HepG2 (cell line): ENCODE data around the gene ZNF26. TPM values are rescaled to one million over a fixed set of nuclear protein-coding genes. Genes with fewer than 3 reads are reported as not detected.

ENCODE experiments used
- ATF7 ChIP-seq, 2 experiments: fragments of 450-650 bp in 1 of 2; sonication (generic) in 1 of 2; formaldehyde crosslinking in 1 of 2; IDR thresholded peaks; 2 replicates each; pipeline versions ENCODE4 v1.4.0 to v1.6.1; 2016 to 2020; ENCODE audit warnings: antibody characterized with exemption in 1 of 2, mild to moderate bottlenecking in 1 of 2, missing genetic modification reagents in 1 of 2
- CAMTA2 ChIP-seq: sonication (generic); formaldehyde crosslinking; IDR thresholded peaks from 2 replicates; pipeline ENCODE4 v1.4.0; 2020; ENCODE audit warnings: mild to moderate bottlenecking, missing genetic modification reagents, borderline replicate concordance
- FOXK2 ChIP-seq: fragments of 450-650 bp; IDR thresholded peaks from 2 replicates; pipeline ENCODE4 v1.6.1; 2016
- GATAD2A ChIP-seq: IDR thresholded peaks from 2 replicates; pipeline ENCODE4 v1.6.1; 2016
- KDM4B ChIP-seq: sonication (generic); formaldehyde crosslinking; IDR thresholded peaks from 2 replicates; pipeline ENCODE4 v1.4.0; 2020; ENCODE audit warnings: missing genetic modification reagents
- KLF6 ChIP-seq: IDR thresholded peaks from 2 replicates; pipeline ENCODE4 v1.8.0; 2016; ENCODE audit warnings: missing biosample characterization, missing genetic modification reagents
- MXD4 ChIP-seq: IDR thresholded peaks from 2 replicates; pipeline ENCODE4 v1.6.1; 2016; ENCODE audit warnings: mild to moderate bottlenecking, missing biosample characterization, missing genetic modification reagents
- PHF8 ChIP-seq: sonication (generic); formaldehyde crosslinking; IDR thresholded peaks from 2 replicates; pipeline ENCODE4 v1.5.0; 2020; ENCODE audit warnings: missing genetic modification reagents
- POLR2G ChIP-seq: fragments of 200-400 bp; formaldehyde crosslinking; IDR thresholded peaks from 2 replicates; pipeline ENCODE4 v1.6.1; 2018; ENCODE audit warnings: mild to moderate bottlenecking, low read depth, low read length, moderate library complexity
- TAF1 ChIP-seq: sonication (generic); formaldehyde crosslinking; IDR thresholded peaks from 2 replicates; pipeline ENCODE4 v1.4.0; 2020; ENCODE audit warnings: missing genetic modification reagents
- THAP11 ChIP-seq: IDR thresholded peaks from 2 replicates; pipeline ENCODE4 v1.6.1; 2016; ENCODE audit warnings: missing biosample characterization, missing genetic modification reagents
- WIZ ChIP-seq: sonication (generic); formaldehyde crosslinking; IDR thresholded peaks from 2 replicates; pipeline ENCODE4 v1.5.1; 2020; ENCODE audit warnings: mild to moderate bottlenecking, missing genetic modification reagents
- ZFP1 ChIP-seq: IDR thresholded peaks from 2 replicates; pipeline ENCODE4 v1.6.1; 2016
- ZFP36L2 ChIP-seq: sonication (generic); formaldehyde crosslinking; IDR thresholded peaks from 2 replicates; pipeline ENCODE4 v1.4.0; 2020; ENCODE audit warnings: missing genetic modification reagents
- ZKSCAN5 ChIP-seq: sonication (generic); formaldehyde crosslinking; IDR thresholded peaks from 2 replicates; pipeline ENCODE4 v1.5.1; 2020; ENCODE audit warnings: mild to moderate bottlenecking, missing genetic modification reagents
- ZNF234 ChIP-seq: sonication (generic); formaldehyde crosslinking; conservative IDR thresholded peaks from 2 replicates; pipeline ENCODE4 v1.5.1; 2020; ENCODE audit warnings: mild to moderate bottlenecking, missing genetic modification reagents
- ZNF274 ChIP-seq: sonication (generic); formaldehyde crosslinking; IDR thresholded peaks from 2 replicates; pipeline ENCODE4 v1.5.1; 2020; ENCODE audit warnings: mild to moderate bottlenecking, missing genetic modification reagents
- ZNF484 ChIP-seq: sonication (generic); formaldehyde crosslinking; IDR thresholded peaks from 2 replicates; pipeline ENCODE4 v1.5.1; 2020; ENCODE audit warnings: mild to moderate bottlenecking, low read depth, missing genetic modification reagents, borderline replicate concordance
- ZNF570 ChIP-seq: sonication (generic); formaldehyde crosslinking; IDR thresholded peaks from 2 replicates; pipeline ENCODE4 v1.4.0; 2020; ENCODE audit warnings: mild to moderate bottlenecking, missing genetic modification reagents, borderline replicate concordance
- ZNF790 ChIP-seq: sonication (generic); formaldehyde crosslinking; IDR thresholded peaks from 2 replicates; pipeline ENCODE4 v1.8.0; 2022; ENCODE audit warnings: missing genetic modification reagents, mild to moderate bottlenecking, borderline replicate concordance
- polyA plus RNA-seq, 8 experiments: library from polyadenylated mRNA; depleted of rRNA in 3 of 8; stranded (reverse) in 7 of 8; unstranded in 1 of 8; fragments of >200 nt; fragmentation: Illumina TruSeq in 4 of 8; extraction: Trizol in 4 of 8; gene quantifications; 2 replicates each; pipeline versions ENCODE4 v1.2.1 to v1.2.3, GENCODE V29; 2011 to 2016; ENCODE audit warnings: low read depth in 4 of 8, missing spikeins in 1 of 8, mixed read lengths in 1 of 8; ENCODE audit not compliant: insufficient read depth in 1 of 8
- total RNA-seq, 5 experiments: library from RNA; depleted of rRNA; stranded (reverse); fragments of >200 nt; fragmentation: Illumina TruSeq; extraction: Trizol; gene quantifications; 2 replicates each; pipeline ENCODE4 v1.2.3, GENCODE V29; 2016; ENCODE audit warnings: low read depth in 1 of 5
- TF ChIP-seq, protein P1 (sequence below): sonication (generic); formaldehyde crosslinking; IDR thresholded peaks from 2 replicates; pipeline ENCODE4 v1.5.0; 2020; ENCODE audit warnings: missing genetic modification reagents, mild to moderate bottlenecking, borderline replicate concordance
- TF ChIP-seq, protein P2 (sequence below): sonication (generic); formaldehyde crosslinking; IDR thresholded peaks from 2 replicates; pipeline ENCODE4 v1.4.0; 2020; ENCODE audit warnings: missing genetic modification reagents, mild to moderate bottlenecking, borderline replicate concordance
- TF ChIP-seq, protein P3 (sequence below): IDR thresholded peaks from 2 replicates; pipeline ENCODE4 v1.6.1; 2012; ENCODE audit warnings: inconsistent platforms
- TF ChIP-seq, protein P4 (sequence below): sonication (generic); formaldehyde crosslinking; IDR thresholded peaks from 2 replicates; pipeline ENCODE4; 2020; ENCODE audit warnings: missing genetic modification reagents, mild to moderate bottlenecking, borderline replicate concordance

The ZNF26 gene
- total and polyA plus RNA-seq, 2 of the 13 experiments (the other 11 are each of a cell fraction or from before 2014, with no cell fraction given), result 3.8 to 6.5 TPM

DNA sequence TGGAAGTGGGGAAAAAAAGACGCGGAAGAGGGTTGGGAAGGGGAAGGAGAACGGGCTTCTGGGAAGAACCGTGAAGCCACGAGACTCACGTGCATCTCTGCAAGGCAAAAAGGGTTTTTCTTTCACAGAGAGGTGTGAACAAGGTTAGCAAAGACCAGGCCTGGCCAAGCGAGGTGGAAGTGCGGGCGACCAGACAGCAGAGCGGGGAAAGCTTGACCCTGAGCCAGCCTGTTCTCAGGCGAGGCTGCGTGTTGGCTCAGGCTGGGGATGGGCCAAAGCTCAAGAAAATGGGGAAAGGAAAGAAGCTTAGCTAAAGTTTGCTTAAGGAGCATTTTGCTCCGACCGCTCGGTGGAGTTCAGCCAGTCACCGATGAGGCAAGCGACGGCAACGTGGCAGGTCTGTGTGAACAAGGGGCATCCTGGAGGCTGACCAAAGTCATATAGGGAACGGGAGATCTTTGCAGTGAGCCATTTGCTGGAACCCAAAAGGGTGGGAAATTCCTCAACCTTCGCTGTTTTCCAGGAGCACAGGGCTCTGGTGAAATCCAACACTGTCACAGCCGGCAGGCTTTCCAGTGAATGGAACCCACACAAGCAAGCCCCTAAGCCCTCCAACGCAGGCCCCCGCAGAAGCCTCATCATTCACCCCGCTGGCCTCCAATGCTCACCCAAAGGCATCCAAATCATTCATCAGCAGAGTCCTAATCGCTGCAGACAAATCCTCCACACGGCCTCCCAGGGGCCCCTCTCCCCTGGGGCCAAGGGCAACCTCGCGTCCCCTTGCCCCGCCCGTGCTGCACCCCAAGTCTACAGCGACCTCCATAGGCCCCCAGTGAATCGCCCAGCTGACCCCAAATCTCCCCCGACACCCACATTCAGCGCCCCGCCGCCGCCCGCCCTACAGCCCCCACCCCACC, 30.8 kb upstream of the ZNF26 start (continued):
- peak; percentile 2; the same call in 1 of the 2 replicates for TF ChIP-seq PHF8 (CRISPR knock-in tag)
- TF ChIP-seq ATF7 (IDR thresholded peaks at IDR 0.05), result no peak
- TF ChIP-seq ATF7 (CRISPR knock-in tag; IDR thresholded peaks at IDR 0.05), result no peak
- peak; percentile 69 for TF ChIP-seq THAP11 (CRISPR knock-in tag)
- 0 out of 2 replicates have a peak, but pooled peaks have one; percentile 12 for TF ChIP-seq GATAD2A
- TF ChIP-seq ZNF274, result 0 out of 2 replicates have a peak, but pooled peaks have one; percentile 37
- TF ChIP-seq POLR2G, result no peak; the same call in 1 of the 2 replicates
- no peak for TF ChIP-seq ZFP1 (CRISPR knock-in tag)
- no peak for TF ChIP-seq CAMTA2
- no peak for TF ChIP-seq MXD4 (CRISPR knock-in tag)
- no peak for TF ChIP-seq ZNF234
- no peak for TF ChIP-seq ZFP36L2
- no peak for TF ChIP-seq FOXK2
- 0 out of 2 replicates have a peak, but pooled peaks have one; percentile 46 for TF ChIP-seq ZNF484
- 0 out of 2 replicates have a peak, but pooled peaks have one; percentile 18 for TF ChIP-seq WIZ (CRISPR knock-in tag)
- TF ChIP-seq TAF1 (CRISPR knock-in tag), result no peak; the same call in 1 of the 2 replicates
- no peak for TF ChIP-seq KLF6 (CRISPR knock-in tag)
- TF ChIP-seq, protein P1, sequence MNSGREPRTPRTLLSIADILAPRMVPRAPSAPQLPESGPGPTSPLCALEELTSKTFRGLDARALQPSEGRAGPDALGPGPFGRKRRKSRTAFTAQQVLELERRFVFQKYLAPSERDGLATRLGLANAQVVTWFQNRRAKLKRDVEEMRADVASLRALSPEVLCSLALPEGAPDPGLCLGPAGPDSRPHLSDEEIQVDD (CRISPR knock-in tag), result no peak
- TF ChIP-seq, protein P2, sequence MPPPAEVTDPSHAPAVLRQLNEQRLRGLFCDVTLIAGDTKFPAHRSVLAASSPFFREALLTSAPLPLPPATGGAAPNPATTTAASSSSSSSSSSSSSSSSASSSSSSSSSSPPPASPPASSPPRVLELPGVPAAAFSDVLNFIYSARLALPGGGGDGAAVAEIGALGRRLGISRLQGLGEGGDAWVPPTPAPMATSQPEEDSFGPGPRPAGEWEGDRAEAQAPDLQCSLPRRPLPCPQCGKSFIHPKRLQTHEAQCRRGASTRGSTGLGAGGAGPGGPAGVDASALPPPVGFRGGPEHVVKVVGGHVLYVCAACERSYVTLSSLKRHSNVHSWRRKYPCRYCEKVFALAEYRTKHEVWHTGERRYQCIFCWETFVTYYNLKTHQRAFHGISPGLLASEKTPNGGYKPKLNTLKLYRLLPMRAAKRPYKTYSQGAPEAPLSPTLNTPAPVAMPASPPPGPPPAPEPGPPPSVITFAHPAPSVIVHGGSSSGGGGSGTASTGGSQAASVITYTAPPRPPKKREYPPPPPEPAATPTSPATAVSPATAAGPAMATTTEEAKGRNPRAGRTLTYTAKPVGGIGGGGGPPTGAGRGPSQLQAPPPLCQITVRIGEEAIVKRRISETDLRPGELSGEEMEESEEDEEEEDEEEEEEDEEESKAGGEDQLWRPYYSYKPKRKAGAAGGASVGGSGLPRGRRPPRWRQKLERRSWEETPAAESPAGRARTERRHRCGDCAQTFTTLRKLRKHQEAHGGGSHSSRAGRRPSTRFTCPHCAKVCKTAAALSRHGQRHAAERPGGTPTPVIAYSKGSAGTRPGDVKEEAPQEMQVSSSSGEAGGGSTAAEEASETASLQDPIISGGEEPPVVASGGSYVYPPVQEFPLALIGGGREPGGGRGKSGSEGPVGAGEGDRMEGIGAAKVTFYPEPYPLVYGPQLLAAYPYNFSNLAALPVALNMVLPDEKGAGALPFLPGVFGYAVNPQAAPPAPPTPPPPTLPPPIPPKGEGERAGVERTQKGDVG (CRISPR knock-in tag), result peak; percentile 35; the same call in 1 of the 2 replicates
- no peak for TF ChIP-seq KDM4B
- no peak for TF ChIP-seq ZNF570 (CRISPR knock-in tag)
- TF ChIP-seq, protein P3, sequence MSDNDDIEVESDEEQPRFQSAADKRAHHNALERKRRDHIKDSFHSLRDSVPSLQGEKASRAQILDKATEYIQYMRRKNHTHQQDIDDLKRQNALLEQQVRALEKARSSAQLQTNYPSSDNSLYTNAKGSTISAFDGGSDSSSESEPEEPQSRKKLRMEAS, result peak; percentile 72
- no peak for TF ChIP-seq ZNF790 (CRISPR knock-in tag)
- TF ChIP-seq ZKSCAN5, result no peak
- TF ChIP-seq, protein P4, sequence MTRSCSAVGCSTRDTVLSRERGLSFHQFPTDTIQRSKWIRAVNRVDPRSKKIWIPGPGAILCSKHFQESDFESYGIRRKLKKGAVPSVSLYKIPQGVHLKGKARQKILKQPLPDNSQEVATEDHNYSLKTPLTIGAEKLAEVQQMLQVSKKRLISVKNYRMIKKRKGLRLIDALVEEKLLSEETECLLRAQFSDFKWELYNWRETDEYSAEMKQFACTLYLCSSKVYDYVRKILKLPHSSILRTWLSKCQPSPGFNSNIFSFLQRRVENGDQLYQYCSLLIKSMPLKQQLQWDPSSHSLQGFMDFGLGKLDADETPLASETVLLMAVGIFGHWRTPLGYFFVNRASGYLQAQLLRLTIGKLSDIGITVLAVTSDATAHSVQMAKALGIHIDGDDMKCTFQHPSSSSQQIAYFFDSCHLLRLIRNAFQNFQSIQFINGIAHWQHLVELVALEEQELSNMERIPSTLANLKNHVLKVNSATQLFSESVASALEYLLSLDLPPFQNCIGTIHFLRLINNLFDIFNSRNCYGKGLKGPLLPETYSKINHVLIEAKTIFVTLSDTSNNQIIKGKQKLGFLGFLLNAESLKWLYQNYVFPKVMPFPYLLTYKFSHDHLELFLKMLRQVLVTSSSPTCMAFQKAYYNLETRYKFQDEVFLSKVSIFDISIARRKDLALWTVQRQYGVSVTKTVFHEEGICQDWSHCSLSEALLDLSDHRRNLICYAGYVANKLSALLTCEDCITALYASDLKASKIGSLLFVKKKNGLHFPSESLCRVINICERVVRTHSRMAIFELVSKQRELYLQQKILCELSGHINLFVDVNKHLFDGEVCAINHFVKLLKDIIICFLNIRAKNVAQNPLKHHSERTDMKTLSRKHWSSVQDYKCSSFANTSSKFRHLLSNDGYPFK (CRISPR knock-in tag), result peak; percentile 48; the same call in 1 of the 2 replicates
